Thyroid gland (tissue), 4 donors: ENCODE results near the gene FAM3D. TPM values are rescaled to one million over a fixed set of nuclear protein-coding genes. Genes with fewer than 3 reads are reported as not detected.

Experiments used
- DNase-seq, 2 donors: peaks; one replicate each; pipeline ENCODE4 v3.0.0-alpha.2; 2019
- H3K27ac ChIP-seq, 3 donors: fragments of 200-600 bp; sonication (generic); 1 replicate in 2 of 3; 2 replicates in 1 of 3; pipeline ENCODE4 v1.5.1; 2016 to 2019; ENCODE audit warnings: mild to moderate bottlenecking in 1 of 3, moderate library complexity in 1 of 3
- H3K27me3 ChIP-seq: fragments of 200-600 bp; sonication (generic); one replicate; pipeline ENCODE4 v1.5.1; 2019
- H3K36me3 ChIP-seq, 2 donors: fragments of 200-600 bp; sonication (generic); one replicate each; pipeline ENCODE4 v1.5.1; 2016 to 2019
- H3K4me1 ChIP-seq, 2 donors: fragments of 200-600 bp; sonication (generic); one replicate each; pipeline ENCODE4 v1.5.1; 2017 to 2019
- H3K4me3 ChIP-seq, 3 donors: fragments of 200-600 bp; sonication (generic); replicated peaks in 1 of 3; 1 replicate in 2 of 3; 2 replicates in 1 of 3; pipeline ENCODE4 v1.5.1; 2016; ENCODE audit warnings: mild to moderate bottlenecking in 1 of 3
- H3K9me3 ChIP-seq: fragments of 200-600 bp; sonication (generic); one replicate; pipeline ENCODE4 v1.5.1; 2017
- CTCF ChIP-seq, 6 experiments: fragments of 200-600 bp in 3 of 6; fragments of 450-650 bp in 3 of 6; sonication (generic) in 3 of 6; IDR thresholded peaks; one replicate each; pipeline ENCODE4 v1.5.1; 2016 to 2019; ENCODE audit warnings: antibody characterized with exemption in 6 of 6, mild to moderate bottlenecking in 2 of 6, inconsistent platforms in 1 of 6, moderate library complexity in 1 of 6
- POLR2A ChIP-seq, 2 donors: fragments of 450-650 bp; IDR thresholded peaks; one replicate each; pipeline ENCODE4 v1.6.1; 2017; ENCODE audit warnings: antibody characterized with exemption in 2 of 2, mild to moderate bottlenecking in 2 of 2, moderate library complexity in 1 of 2
- WGBS, 2 donors: methylation state at CpG; one replicate each; pipeline ENCODE4 v1.1.5; 2017; 5-methylcytosine and 5-hydroxymethylcytosine counted together
- intact Hi-C: fragments of 100-400 bp; cut with DNase I; formaldehyde crosslinking; loops from one replicate; pipeline ENCODE4 v1.15.1; 2023
- total RNA-seq, 4 donors: library from RNA; depleted of rRNA; stranded (reverse); fragments of >200 nt; gene quantifications; one replicate each; pipeline ENCODE4 v1.2.3, GENCODE V29; 2016

FAM3D gene
- total RNA-seq, 4 donors from 2014 or later, result 0.67 TPM; not detected in 3

GRCh38 chr3:58657036-58657520 lies 9.5 kb downstream of the FAM3D start:
- no peak overlapping the region for H3K27ac ChIP-seq
- TF ChIP-seq POLR2A (IDR thresholded peaks at IDR 0.05), result no peak
- no peak for TF ChIP-seq CTCF (IDR thresholded peaks at IDR 0.05)
- DNase-seq, result no peak
- H3K9me3 ChIP-seq, result no peaks in the 10 kb centered on the region
- intact Hi-C loops, result no loop called here
- H3K4me3 ChIP-seq, result no peak overlapping the region
- no peaks in the 10 kb centered on the region for H3K36me3 ChIP-seq
- 73 to 80% methylated on average over 9 of the region's 9 CpGs for WGBS, 2 donors
- H3K4me1 ChIP-seq, result peaks cover 0 to 13% of the 10 kb centered on the region in 2 donors
- H3K27me3 ChIP-seq, result no peaks in the 10 kb centered on the region

GRCh38 chr3:58656631-58657030 lies 9.9 kb downstream of the FAM3D start:
- Histone ChIP-seq H3K9me3 (no peaks in the 10 kb centered on the region), H3K36me3 (no peaks in the 10 kb centered on the region), H3K27ac (no peak overlapping the region), H3K27me3 (no peaks in the 10 kb centered on the region), H3K4me1 (peaks cover 0 to 13% of the 10 kb centered on the region in 2 donors), H3K4me3 (no peak overlapping the region)
- no peak for DNase-seq
- 62 to 81% methylated on average over 2 of the region's 2 CpGs for WGBS, 2 donors
- TF ChIP-seq POLR2A (IDR thresholded peaks at IDR 0.05), result no peak
- intact Hi-C loops, result no loop called here

GRCh38 chr3:58654466-58654865 lies 12.1 kb downstream of the FAM3D start:
- no peak for TF ChIP-seq POLR2A (IDR thresholded peaks at IDR 0.05)
- no peak for TF ChIP-seq CTCF (IDR thresholded peaks at IDR 0.05)
- 82 to 88% methylated on average over 6 of the region's 6 CpGs for WGBS, 2 donors
- Histone ChIP-seq H3K27ac (no peak overlapping the region), H3K36me3 (no peaks in the 10 kb centered on the region), H3K4me1 (peaks cover 0 to 9% of the 10 kb centered on the region in 2 donors), H3K4me3 (no peak overlapping the region), H3K27me3 (no peaks in the 10 kb centered on the region), H3K9me3 (no peaks in the 10 kb centered on the region)
- no peak for DNase-seq
- intact Hi-C loops, result no loop called here

- intact Hi-C loops, result no loop called here
- Histone ChIP-seq H3K27me3 (no peaks in the 10 kb centered on the region), H3K4me3 (no peak overlapping the region), H3K9me3 (no peaks in the 10 kb centered on the region), H3K4me1 (peaks cover 0 to 4% of the 10 kb centered on the region in 2 donors), H3K36me3 (no peaks in the 10 kb centered on the region), H3K27ac (no peak overlapping the region)
- TF ChIP-seq CTCF (IDR thresholded peaks at IDR 0.05) (no peak), POLR2A (IDR thresholded peaks at IDR 0.05) (no peak)
- DNase-seq, result no peak
- 68 to 79% methylated on average over 2 of the region's 2 CpGs for WGBS, 2 donors
Measured at GRCh38 chr3:58652624-58653023, 13.9 kb downstream of the FAM3D start.

GRCh38 chr3:58651276-58651675 lies 15.3 kb downstream of the FAM3D start:
- H3K27me3 ChIP-seq, result no peaks in the 10 kb centered on the region
- H3K4me1 ChIP-seq, result peaks cover 0 to 14% of the 10 kb centered on the region in 2 donors
- TF ChIP-seq CTCF (IDR thresholded peaks at IDR 0.05), result no peak
- TF ChIP-seq POLR2A (IDR thresholded peaks at IDR 0.05), result no peak
- H3K4me3 ChIP-seq, result no peak overlapping the region
- H3K27ac ChIP-seq, result no peak overlapping the region
- intact Hi-C loops, result no loop called here
- H3K9me3 ChIP-seq, result no peaks in the 10 kb centered on the region
- H3K36me3 ChIP-seq, result no peaks in the 10 kb centered on the region
- DNase-seq, result no peak
